Smooth muscle cell (in vitro differentiated cells): ENCODE data around the gene GTF3C1. TPM values are rescaled to one million over a fixed set of nuclear protein-coding genes. Genes with fewer than 3 reads are reported as not detected.

ENCODE experiments used
- DNase-seq: peaks from one replicate; lab custom pipeline; 2025; ENCODE audit not compliant: unreplicated experiment; lab: John Stamatoyannopoulos, UW
- H2AFZ ChIP-seq: fragments of 200-600 bp; sonication (generic); 2 replicates; pipeline ENCODE4 v1.6.0; 2016; ENCODE audit warnings: antibody characterized with exemption, low read depth, mild to moderate bottlenecking
- H3F3A ChIP-seq: fragments of 200-600 bp; sonication (generic); 2 replicates; pipeline ENCODE4 v1.6.0; 2017; ENCODE audit warnings: antibody characterized with exemption, low read depth
- H3K27ac ChIP-seq: fragments of 200-600 bp; sonication (generic); 2 replicates; pipeline ENCODE4 v1.5.1; 2016; ENCODE audit warnings: low read depth, mild to moderate bottlenecking
- H3K27me3 ChIP-seq: fragments of 200-600 bp; sonication (generic); 2 replicates; pipeline ENCODE4 v1.6.1; 2016; ENCODE audit warnings: low read depth, mild to moderate bottlenecking
- H3K36me3 ChIP-seq: fragments of 200-600 bp; sonication (generic); 2 replicates; pipeline ENCODE4 v1.5.1; 2016; ENCODE audit warnings: low read depth
- H3K4me1 ChIP-seq: fragments of 200-600 bp; sonication (generic); 2 replicates; pipeline ENCODE4 v1.5.1; 2016; ENCODE audit warnings: low read depth
- H3K4me2 ChIP-seq: fragments of 200-600 bp; sonication (generic); 2 replicates; pipeline ENCODE4 v1.6.0; 2016; ENCODE audit warnings: mild to moderate bottlenecking
- H3K4me3 ChIP-seq: fragments of 200-600 bp; sonication (generic); 2 replicates; pipeline ENCODE4 v1.5.1; 2016; ENCODE audit warnings: mild to moderate bottlenecking
- H3K79me2 ChIP-seq: fragments of 200-600 bp; sonication (generic); 2 replicates; pipeline ENCODE4 v1.6.0; 2016; ENCODE audit warnings: low read depth, mild to moderate bottlenecking
- H3K9ac ChIP-seq: fragments of 200-600 bp; sonication (generic); 2 replicates; pipeline ENCODE4 v1.6.0; 2016; ENCODE audit warnings: low read depth
- H3K9me3 ChIP-seq: fragments of 200-600 bp; sonication (generic); replicated peaks from 2 replicates; pipeline ENCODE4 v1.5.1; 2016; ENCODE audit warnings: low read depth
- H4K20me1 ChIP-seq: fragments of 200-600 bp; sonication (generic); 2 replicates; pipeline ENCODE4 v1.6.0; 2016; ENCODE audit warnings: low read depth
- WGBS: methylation state at CpG from one replicate; pipeline ENCODE4 v1.1.7; 2016; ENCODE audit warnings: low lambda C conversion rate; 5-methylcytosine and 5-hydroxymethylcytosine counted together
- polyA plus RNA-seq: library from polyadenylated mRNA; unstranded; fragments of >200 nt; fragmentation: Nextera tagmentation; extraction: Ambion mirVana; gene quantifications from 2 replicates; pipeline ENCODE4 v1.2.1, GENCODE V29; 2016
- total RNA-seq: library from RNA; depleted of rRNA; stranded (reverse); fragments of >200 nt; gene quantifications from 2 replicates; pipeline ENCODE4 v1.2.3, GENCODE V29; 2014
- TF ChIP-seq, protein P1 (sequence below): fragments of 200-600 bp; sonication (generic); IDR thresholded peaks from 2 replicates; pipeline ENCODE4 v1.5.1; 2017; ENCODE audit warnings: borderline replicate concordance, mild to moderate bottlenecking, antibody characterized with exemption; ENCODE audit not compliant: insufficient read depth, poor library complexity, severe bottlenecking

Gene GTF3C1
- total and polyA plus RNA-seq, 2 experiments from 2014 or later: 47.6 to 78.5 TPM

DNA sequence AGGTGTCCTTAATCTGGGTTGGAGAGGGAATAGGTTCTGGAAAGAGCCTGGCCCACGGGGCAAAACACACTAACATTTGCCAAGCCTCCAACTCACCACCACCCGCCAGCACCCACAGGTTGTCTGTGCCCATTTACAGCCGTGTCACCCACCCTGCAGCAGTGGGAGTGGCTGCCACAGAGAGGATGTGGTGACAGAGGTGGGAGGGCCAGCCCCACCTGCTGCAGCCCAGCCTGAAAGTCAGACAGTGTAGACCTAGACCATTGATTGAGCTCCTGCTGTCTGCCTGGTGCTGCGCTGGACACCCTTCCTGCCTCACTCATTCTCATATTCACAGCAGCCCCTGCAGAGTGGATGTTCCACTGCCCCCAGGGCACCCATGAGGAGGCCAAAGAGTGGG is 103.0 kb downstream of the GTF3C1 start:
- H3K27ac ChIP-seq: no peak overlapping the region
- H3F3A ChIP-seq: no peaks in the 10 kb centered on the region
- H4K20me1 ChIP-seq: no peaks in the 10 kb centered on the region
- no peaks in the 10 kb centered on the region for H3K79me2 ChIP-seq
- no peaks in the 10 kb centered on the region for H3K9me3 ChIP-seq
- H3K4me3 ChIP-seq: no peak overlapping the region
- DNase-seq: no peak
- H3K9ac ChIP-seq: no peak overlapping the region
- TF ChIP-seq, protein P1, sequence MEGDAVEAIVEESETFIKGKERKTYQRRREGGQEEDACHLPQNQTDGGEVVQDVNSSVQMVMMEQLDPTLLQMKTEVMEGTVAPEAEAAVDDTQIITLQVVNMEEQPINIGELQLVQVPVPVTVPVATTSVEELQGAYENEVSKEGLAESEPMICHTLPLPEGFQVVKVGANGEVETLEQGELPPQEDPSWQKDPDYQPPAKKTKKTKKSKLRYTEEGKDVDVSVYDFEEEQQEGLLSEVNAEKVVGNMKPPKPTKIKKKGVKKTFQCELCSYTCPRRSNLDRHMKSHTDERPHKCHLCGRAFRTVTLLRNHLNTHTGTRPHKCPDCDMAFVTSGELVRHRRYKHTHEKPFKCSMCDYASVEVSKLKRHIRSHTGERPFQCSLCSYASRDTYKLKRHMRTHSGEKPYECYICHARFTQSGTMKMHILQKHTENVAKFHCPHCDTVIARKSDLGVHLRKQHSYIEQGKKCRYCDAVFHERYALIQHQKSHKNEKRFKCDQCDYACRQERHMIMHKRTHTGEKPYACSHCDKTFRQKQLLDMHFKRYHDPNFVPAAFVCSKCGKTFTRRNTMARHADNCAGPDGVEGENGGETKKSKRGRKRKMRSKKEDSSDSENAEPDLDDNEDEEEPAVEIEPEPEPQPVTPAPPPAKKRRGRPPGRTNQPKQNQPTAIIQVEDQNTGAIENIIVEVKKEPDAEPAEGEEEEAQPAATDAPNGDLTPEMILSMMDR: no peak
- no peaks in the 10 kb centered on the region for H3K36me3 ChIP-seq
- H2AFZ ChIP-seq: no peak overlapping the region
- no peak overlapping the region for H3K4me2 ChIP-seq
- no peaks in the 10 kb centered on the region for H3K27me3 ChIP-seq
- no peaks in the 10 kb centered on the region for H3K4me1 ChIP-seq
- 87% methylated on average over 4 of the region's 4 CpGs for WGBS

DNA sequence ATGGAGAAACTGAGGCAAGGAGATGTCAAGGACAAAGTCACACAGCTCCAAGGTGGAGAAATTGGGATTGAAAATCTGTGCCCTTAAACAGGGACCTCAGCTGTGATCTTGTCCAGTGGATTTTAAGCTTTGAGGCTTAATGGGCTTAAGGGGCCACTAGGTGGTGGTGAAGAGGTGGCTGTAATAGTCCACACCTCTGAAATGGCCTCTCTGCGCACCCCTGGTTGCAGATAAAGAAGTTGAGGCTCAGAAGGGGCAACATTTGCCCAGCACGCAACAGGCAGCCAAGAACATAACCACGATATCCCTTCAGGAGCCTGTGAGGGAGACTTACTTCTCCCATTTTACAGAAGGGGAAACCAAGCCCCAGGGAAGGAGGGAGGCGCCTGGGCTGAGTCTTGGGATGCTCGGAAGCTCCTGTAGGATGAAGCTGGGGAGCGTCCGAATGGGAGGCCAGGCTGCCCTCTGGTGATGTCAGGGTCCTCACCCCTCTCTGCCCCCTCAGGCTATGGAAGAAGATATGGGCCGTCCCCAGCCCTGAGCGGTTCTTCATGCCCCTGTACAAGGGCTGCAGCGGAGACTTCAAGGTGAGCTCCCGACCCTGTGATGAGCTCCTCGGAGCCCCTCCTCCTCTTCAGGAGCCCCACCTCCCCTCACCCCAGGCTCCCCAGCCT is 104.1 kb downstream of the GTF3C1 start:
- Histone ChIP-seq H3K27ac (no peak overlapping the region), H3K9ac (no peak overlapping the region), H3K79me2 (no peaks in the 10 kb centered on the region), H4K20me1 (no peaks in the 10 kb centered on the region), H3K4me2 (no peak overlapping the region), H3K27me3 (no peaks in the 10 kb centered on the region), H3F3A (no peaks in the 10 kb centered on the region), H3K9me3 (no peaks in the 10 kb centered on the region), H3K4me3 (no peak overlapping the region), H2AFZ (no peak overlapping the region), H3K4me1 (no peaks in the 10 kb centered on the region), H3K36me3 (no peaks in the 10 kb centered on the region)
- WGBS: 92% methylated on average over 12 of the region's 12 CpGs
- no peak for DNase-seq
- TF ChIP-seq, protein P1: no peak

GRCh38 chr16:27444470-27444869 is 105.2 kb downstream of the GTF3C1 start:
- Histone ChIP-seq H3K36me3 (no peaks in the 10 kb centered on the region), H3K79me2 (no peaks in the 10 kb centered on the region), H3K27ac (no peak overlapping the region), H3K4me3 (no peak overlapping the region), H3K4me2 (no peak overlapping the region), H3K9ac (no peak overlapping the region), H3K4me1 (no peaks in the 10 kb centered on the region), H2AFZ (no peak overlapping the region), H3K9me3 (no peaks in the 10 kb centered on the region), H3K27me3 (no peaks in the 10 kb centered on the region), H3F3A (no peaks in the 10 kb centered on the region), H4K20me1 (no peaks in the 10 kb centered on the region)
- TF ChIP-seq, protein P1: no peak
- DNase-seq: no peak
- 94% methylated on average over 5 of the region's 5 CpGs for WGBS

GRCh38 chr16:27444015-27444414 is 105.7 kb downstream of the GTF3C1 start:
- H3K4me3 ChIP-seq: no peak overlapping the region
- no peaks in the 10 kb centered on the region for H3K27me3 ChIP-seq
- no peak overlapping the region for H3K4me2 ChIP-seq
- H3K9me3 ChIP-seq: no peaks in the 10 kb centered on the region
- no peak for DNase-seq
- H3K36me3 ChIP-seq: no peaks in the 10 kb centered on the region
- no peak overlapping the region for H3K9ac ChIP-seq
- H3F3A ChIP-seq: no peaks in the 10 kb centered on the region
- H2AFZ ChIP-seq: no peak overlapping the region
- 75% methylated on average over 2 of the region's 2 CpGs for WGBS
- TF ChIP-seq, protein P1: no peak
- no peak overlapping the region for H3K27ac ChIP-seq
- H3K4me1 ChIP-seq: no peaks in the 10 kb centered on the region
- no peaks in the 10 kb centered on the region for H4K20me1 ChIP-seq
- no peaks in the 10 kb centered on the region for H3K79me2 ChIP-seq
